CD4-positive, alpha-beta T cell (primary cell): Measurements from ENCODE around the gene PTPRD. TPM values are rescaled to one million over a fixed set of nuclear protein-coding genes. Genes with fewer than 3 reads are reported as not detected.

Source experiments
- ATAC-seq: fragments of 200-7000 bp; cut with Tn5 transposase; one replicate; pipeline ENCODE4 v1.10.0; 2022; ENCODE audit warnings: mild to moderate bottlenecking; ENCODE audit not compliant: poor library complexity
- CTCF ChIA-PET: fragments of 350-600 bp; sonication (Branson Sonifier 250); formaldehyde crosslinking; loops from one replicate; lab custom pipeline; 2021; ENCODE audit warnings: antibody characterized with exemption, inconsistent platforms; lab: Charles Lee
- POLR2A ChIA-PET: fragments of 350-600 bp; sonication (Branson Sonifier 250); formaldehyde crosslinking; loops from one replicate; lab custom pipeline; 2021; ENCODE audit warnings: antibody characterized with exemption, inconsistent platforms; lab: Charles Lee
- DNase-seq, 14 experiments: peaks; one replicate each; pipeline ENCODE4 v3.0.0-alpha.2; 2013 to 2020; ENCODE audit warnings: mixed read lengths in 2 of 14
- H3K27ac ChIP-seq, 2 donors: one replicate each; pipeline versions ENCODE4 v1.5.1 to v1.7.0; 2013; ENCODE audit warnings: low read length in 2 of 2, low read depth in 1 of 2, mild to moderate bottlenecking in 1 of 2
- H3K27me3 ChIP-seq, 2 experiments: 1 replicate in 1 of 2; 2 replicates in 1 of 2; pipeline versions ENCODE4 v1.6.1 to v1.7.0; 2013; ENCODE audit warnings: low read length in 2 of 2, control low read depth in 1 of 2, mild to moderate bottlenecking in 1 of 2, moderate library complexity in 1 of 2; ENCODE audit not compliant: insufficient read depth in 2 of 2, control insufficient read depth in 1 of 2
- H3K36me3 ChIP-seq: one replicate; pipeline ENCODE4 v1.6.1; 2013; ENCODE audit warnings: low read length, control low read depth; ENCODE audit not compliant: insufficient read depth
- H3K4me1 ChIP-seq: one replicate; pipeline ENCODE4 v1.6.1; 2013; ENCODE audit warnings: low read length, control low read depth; ENCODE audit not compliant: insufficient read depth
- H3K4me3 ChIP-seq: one replicate; pipeline ENCODE4 v1.5.1; 2013; ENCODE audit warnings: mild to moderate bottlenecking, low read length, moderate library complexity
- H3K9me3 ChIP-seq, 2 experiments: 1 replicate in 1 of 2; 2 replicates in 1 of 2; pipeline versions ENCODE4 v1.6.1 to v1.7.0; 2013; ENCODE audit warnings: low read length in 2 of 2, mild to moderate bottlenecking in 2 of 2, control low read depth in 1 of 2, moderate library complexity in 1 of 2; ENCODE audit not compliant: control insufficient read depth in 1 of 2, insufficient read depth in 1 of 2
- H3K27ac Mint-ChIP-seq: one replicate; pipeline ENCODE4 v1.8.0; 2020; ENCODE audit warnings: mixed read lengths
- H3K27me3 Mint-ChIP-seq: one replicate; pipeline ENCODE4 v1.8.0; 2021; ENCODE audit warnings: mixed read lengths
- H3K36me3 Mint-ChIP-seq: one replicate; pipeline ENCODE4 v1.8.0; 2021; ENCODE audit warnings: low read depth, mixed read lengths
- H3K4me1 Mint-ChIP-seq: one replicate; pipeline ENCODE4 v1.8.0; 2021; ENCODE audit warnings: low read depth, mixed read lengths
- H3K4me3 Mint-ChIP-seq: one replicate; pipeline ENCODE4 v1.8.0; 2020; ENCODE audit warnings: mild to moderate bottlenecking, mixed read lengths
- H3K9me3 Mint-ChIP-seq: one replicate; pipeline ENCODE4 v1.8.0; 2020; ENCODE audit warnings: mixed read lengths
- intact Hi-C, 2 experiments: fragments of 100-400 bp; cut with DNase I in 1 of 2; cut with micrococcal nuclease in 1 of 2; formaldehyde crosslinking; loops; one replicate each; pipeline versions ENCODE4 v1.15.1 to v1.9.0; 2023 to 2025; cut with DNase I, micrococcal nuclease
- total RNA-seq, 174 experiments: library from RNA in 2 of 174; stranded (reverse) in 2 of 174; gene quantifications; one replicate each; pipeline ENCODE4 v1.2.3 and lab custom pipeline; 2021 to 2026
- TF ChIP-seq, protein P1 (sequence below): fragments of 200-600 bp; IDR thresholded peaks from one replicate; pipeline ENCODE4 v1.8.0; 2022; ENCODE audit warnings: antibody characterized with exemption, mild to moderate bottlenecking

The PTPRD gene
- total RNA-seq, 2 experiments from 2014 or later: not detected

DNA sequence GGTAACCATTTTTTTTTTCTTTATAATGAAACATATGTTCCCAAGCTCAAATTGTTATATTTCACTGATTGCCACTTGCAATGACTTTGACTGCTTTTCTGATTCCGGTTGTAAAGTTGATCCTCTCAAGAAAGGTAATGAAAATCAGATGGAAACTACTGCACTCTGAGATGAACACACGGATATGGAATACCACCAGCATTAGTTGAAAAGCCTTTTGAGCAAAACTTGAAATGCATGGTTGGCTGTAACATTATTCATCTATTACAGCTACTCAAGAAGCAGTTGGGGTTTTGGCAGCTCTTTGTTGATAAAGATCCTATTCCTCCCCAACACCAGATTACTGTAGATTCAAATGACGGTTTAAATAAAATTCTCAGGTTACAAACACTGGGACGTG lies 2221.7 kb downstream of the PTPRD start:
- no peak overlapping the region for H3K27ac ChIP-seq
- H3K27me3 ChIP-seq: no peaks in the 10 kb centered on the region
- no peaks in the 10 kb centered on the region for H3K4me1 ChIP-seq
- Mint-ChIP-seq H3K4me3 (no peak overlapping the region), H3K9me3 (no peaks in the 10 kb centered on the region), H3K4me1 (no peaks in the 10 kb centered on the region), H3K36me3 (no peaks in the 10 kb centered on the region), H3K27me3 (no peaks in the 10 kb centered on the region), H3K27ac (no peak overlapping the region)
- no peak for DNase-seq
- ChIA-PET CTCF (no interaction called here), POLR2A (no interaction called here)
- H3K9me3 ChIP-seq: no peaks in the 10 kb centered on the region
- H3K36me3 ChIP-seq: no peaks in the 10 kb centered on the region
- TF ChIP-seq, protein P1, sequence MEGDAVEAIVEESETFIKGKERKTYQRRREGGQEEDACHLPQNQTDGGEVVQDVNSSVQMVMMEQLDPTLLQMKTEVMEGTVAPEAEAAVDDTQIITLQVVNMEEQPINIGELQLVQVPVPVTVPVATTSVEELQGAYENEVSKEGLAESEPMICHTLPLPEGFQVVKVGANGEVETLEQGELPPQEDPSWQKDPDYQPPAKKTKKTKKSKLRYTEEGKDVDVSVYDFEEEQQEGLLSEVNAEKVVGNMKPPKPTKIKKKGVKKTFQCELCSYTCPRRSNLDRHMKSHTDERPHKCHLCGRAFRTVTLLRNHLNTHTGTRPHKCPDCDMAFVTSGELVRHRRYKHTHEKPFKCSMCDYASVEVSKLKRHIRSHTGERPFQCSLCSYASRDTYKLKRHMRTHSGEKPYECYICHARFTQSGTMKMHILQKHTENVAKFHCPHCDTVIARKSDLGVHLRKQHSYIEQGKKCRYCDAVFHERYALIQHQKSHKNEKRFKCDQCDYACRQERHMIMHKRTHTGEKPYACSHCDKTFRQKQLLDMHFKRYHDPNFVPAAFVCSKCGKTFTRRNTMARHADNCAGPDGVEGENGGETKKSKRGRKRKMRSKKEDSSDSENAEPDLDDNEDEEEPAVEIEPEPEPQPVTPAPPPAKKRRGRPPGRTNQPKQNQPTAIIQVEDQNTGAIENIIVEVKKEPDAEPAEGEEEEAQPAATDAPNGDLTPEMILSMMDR: no peak
- ATAC-seq: no peak
- no peak overlapping the region for H3K4me3 ChIP-seq
- intact Hi-C loops: no loop called here

DNA sequence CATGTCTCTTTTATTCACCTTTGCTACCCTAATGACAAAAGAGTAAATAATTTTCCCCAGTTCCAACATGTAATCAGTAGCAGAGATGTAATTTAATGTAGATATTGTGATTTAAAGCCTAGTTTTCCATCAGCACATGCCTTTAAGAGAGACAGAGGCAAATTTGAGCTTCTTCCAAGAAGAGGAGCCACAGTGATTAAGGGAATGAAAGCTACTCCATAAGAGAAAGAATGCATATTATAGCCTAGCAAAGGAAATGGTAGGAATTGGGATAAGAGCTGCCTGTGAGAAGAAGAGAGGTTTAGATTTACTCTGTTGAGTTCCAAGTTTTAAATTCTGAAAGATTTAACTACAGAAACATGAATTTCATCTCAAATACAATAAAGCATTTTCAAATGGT lies 2222.2 kb downstream of the PTPRD start:
- H3K36me3 Mint-ChIP-seq: no peaks in the 10 kb centered on the region
- CTCF ChIA-PET: no interaction called here
- Histone ChIP-seq H3K27me3 (no peaks in the 10 kb centered on the region), H3K4me3 (no peak overlapping the region), H3K27ac (no peak overlapping the region), H3K9me3 (no peaks in the 10 kb centered on the region), H3K36me3 (no peaks in the 10 kb centered on the region), H3K4me1 (no peaks in the 10 kb centered on the region)
- TF ChIP-seq, protein P1: no peak
- no peak overlapping the region for H3K4me3 Mint-ChIP-seq
- POLR2A ChIA-PET: no interaction called here
- DNase-seq (no peak), ATAC-seq (no peak)
- no peak overlapping the region for H3K27ac Mint-ChIP-seq
- no peaks in the 10 kb centered on the region for H3K27me3 Mint-ChIP-seq
- no peaks in the 10 kb centered on the region for H3K4me1 Mint-ChIP-seq
- intact Hi-C loops: no loop called here
- no peaks in the 10 kb centered on the region for H3K9me3 Mint-ChIP-seq

DNA sequence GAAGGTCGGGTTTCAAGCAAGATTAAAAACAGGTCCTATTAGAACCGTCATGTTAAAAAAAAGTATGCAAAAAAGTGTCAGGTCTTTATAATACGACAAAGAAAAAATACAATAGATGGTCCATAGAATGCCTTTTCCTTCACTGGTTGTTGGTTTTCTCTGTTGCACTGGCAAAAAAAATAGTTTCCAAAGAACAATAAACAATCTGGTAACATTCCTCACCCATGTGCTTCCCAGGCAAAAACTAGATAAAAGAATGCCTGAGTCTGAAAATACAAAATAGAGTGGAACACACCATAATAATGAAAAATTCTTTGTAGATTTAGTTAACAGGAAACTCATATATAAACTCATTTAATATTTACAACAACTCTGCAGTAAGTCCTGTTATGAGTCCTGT lies 2223.3 kb downstream of the PTPRD start:
- H3K27me3 Mint-ChIP-seq: no peaks in the 10 kb centered on the region
- intact Hi-C loops: no loop called here
- no peaks in the 10 kb centered on the region for H3K9me3 ChIP-seq
- no peaks in the 10 kb centered on the region for H3K27me3 ChIP-seq
- H3K4me1 Mint-ChIP-seq: no peaks in the 10 kb centered on the region
- ATAC-seq (no peak), DNase-seq (no peak)
- no peaks in the 10 kb centered on the region for H3K36me3 Mint-ChIP-seq
- no peak overlapping the region for H3K27ac Mint-ChIP-seq
- no peak overlapping the region for H3K4me3 Mint-ChIP-seq
- CTCF ChIA-PET: no interaction called here
- H3K9me3 Mint-ChIP-seq: no peaks in the 10 kb centered on the region
- no peak overlapping the region for H3K4me3 ChIP-seq
- H3K4me1 ChIP-seq: no peaks in the 10 kb centered on the region
- no peak overlapping the region for H3K27ac ChIP-seq
- TF ChIP-seq, protein P1: no peak
- no peaks in the 10 kb centered on the region for H3K36me3 ChIP-seq
- POLR2A ChIA-PET: no interaction called here
